Measurements from ENCODE around the gene GCNT2.
"Not testable (repeated sequence)": the region's sequence is repeated elsewhere in the genome, so short reads cannot be mapped to it uniquely, and the experiment has no call there.

GCNT2 gene

DNA sequence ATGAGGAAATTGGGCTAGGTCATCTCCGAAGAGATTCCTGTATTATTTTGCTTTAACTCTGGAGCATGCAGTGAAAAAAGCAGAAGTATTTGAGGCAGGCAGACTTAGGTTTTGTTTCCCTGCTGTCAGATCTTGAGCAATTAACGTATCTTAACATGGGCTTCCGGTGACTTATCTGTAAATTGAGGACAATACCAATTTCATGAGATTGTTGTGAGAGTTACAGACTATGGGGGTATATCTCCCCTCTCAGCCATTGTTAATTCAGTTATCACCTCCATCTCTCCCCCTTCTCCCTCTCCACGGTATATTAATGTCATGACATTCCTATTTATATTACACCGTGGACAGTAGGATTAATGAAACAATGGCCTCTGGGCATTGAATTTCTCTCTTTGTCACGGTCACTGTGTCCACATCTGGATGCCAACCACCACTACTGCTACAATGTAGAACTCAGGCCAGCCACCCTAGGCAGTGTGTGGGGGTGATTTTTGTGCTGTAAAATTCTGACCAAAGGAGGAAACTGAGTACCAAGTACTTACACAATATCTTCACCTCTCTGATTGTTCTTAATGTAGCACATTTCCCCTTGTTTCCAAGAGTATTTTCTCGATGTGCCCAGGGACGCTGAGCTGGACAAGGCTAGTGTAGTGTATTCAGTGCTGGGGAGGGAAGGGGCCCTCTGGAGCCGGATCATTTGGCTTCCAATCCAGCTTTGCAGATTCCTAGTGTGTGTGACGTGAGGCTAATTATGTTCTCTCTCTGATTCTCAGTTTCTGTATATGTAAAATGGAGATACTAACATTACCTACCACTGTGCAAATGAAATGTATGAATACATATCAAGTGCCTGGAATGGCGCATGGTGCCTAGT, 77.2 kb downstream of the GCNT2 start:
- Histone ChIP-seq H2AFZ (ENCODE audit: low read depth, low read length) (no peak overlapping the region), H3K9ac (ENCODE audit: low read depth, low read length) (no peak overlapping the region), H3K27ac (ENCODE audit: low read length) (no peak overlapping the region), H3K27me3 (ENCODE audit: insufficient read depth, low read length, poor library complexity) (no peaks in the 10 kb centered on the region), H3K36me3 (ENCODE audit: insufficient read depth, low read length) (no peaks in the 10 kb centered on the region), H3K4me2 (ENCODE audit: insufficient read depth, low read length) (no peak overlapping the region), H3K9me3 (ENCODE audit: insufficient read depth, low read length, severe bottlenecking) (no peaks in the 10 kb centered on the region), H3K4me3 (ENCODE audit: low read depth in 1 of 2, low read length in 2 of 2) (no peak overlapping the region), H3K4me1 (ENCODE audit: insufficient read depth, low read length) (no peaks in the 10 kb centered on the region), H4K20me1 (ENCODE audit: insufficient read depth, low read length) (no peaks in the 10 kb centered on the region), H3K79me2 (ENCODE audit: insufficient read depth, low read length) (no peaks in the 10 kb centered on the region)
- no peak for TF ChIP-seq EZH2 (IDR thresholded peaks at IDR 0.05; ENCODE audit: borderline replicate concordance, low read depth, low read length, severe bottlenecking)
- TF ChIP-seq, protein P1, sequence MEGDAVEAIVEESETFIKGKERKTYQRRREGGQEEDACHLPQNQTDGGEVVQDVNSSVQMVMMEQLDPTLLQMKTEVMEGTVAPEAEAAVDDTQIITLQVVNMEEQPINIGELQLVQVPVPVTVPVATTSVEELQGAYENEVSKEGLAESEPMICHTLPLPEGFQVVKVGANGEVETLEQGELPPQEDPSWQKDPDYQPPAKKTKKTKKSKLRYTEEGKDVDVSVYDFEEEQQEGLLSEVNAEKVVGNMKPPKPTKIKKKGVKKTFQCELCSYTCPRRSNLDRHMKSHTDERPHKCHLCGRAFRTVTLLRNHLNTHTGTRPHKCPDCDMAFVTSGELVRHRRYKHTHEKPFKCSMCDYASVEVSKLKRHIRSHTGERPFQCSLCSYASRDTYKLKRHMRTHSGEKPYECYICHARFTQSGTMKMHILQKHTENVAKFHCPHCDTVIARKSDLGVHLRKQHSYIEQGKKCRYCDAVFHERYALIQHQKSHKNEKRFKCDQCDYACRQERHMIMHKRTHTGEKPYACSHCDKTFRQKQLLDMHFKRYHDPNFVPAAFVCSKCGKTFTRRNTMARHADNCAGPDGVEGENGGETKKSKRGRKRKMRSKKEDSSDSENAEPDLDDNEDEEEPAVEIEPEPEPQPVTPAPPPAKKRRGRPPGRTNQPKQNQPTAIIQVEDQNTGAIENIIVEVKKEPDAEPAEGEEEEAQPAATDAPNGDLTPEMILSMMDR (IDR thresholded peaks at IDR 0.05; ENCODE audit: borderline replicate concordance, extremely low read depth, low read length, poor library complexity, severe bottlenecking) = no peak
- no peak for ATAC-seq (ENCODE audit: insufficient read depth, low read depth)
- no peak for DNase-seq

DNA sequence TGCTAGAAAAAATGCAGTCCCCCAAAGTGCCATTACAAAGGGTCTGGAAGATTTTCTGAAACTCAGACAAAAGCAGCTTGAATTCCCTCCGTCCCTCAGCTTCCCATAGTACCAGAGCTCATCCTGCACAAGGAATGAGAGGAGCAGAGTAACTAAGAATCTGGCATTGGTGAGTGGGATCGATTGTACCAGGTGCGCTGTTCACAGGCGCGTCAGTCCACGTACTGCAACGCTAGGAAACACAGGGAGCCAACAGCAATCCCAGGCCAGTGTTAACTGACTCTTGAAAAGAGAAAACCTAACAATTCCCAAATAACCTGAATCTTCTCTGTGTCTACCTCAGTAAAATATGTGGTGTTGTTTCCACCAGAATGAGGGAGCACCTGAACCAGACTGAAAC, 77.9 kb downstream of the GCNT2 start:
- no peak for TF ChIP-seq EZH2 (IDR thresholded peaks at IDR 0.05; ENCODE audit: borderline replicate concordance, low read depth, low read length, severe bottlenecking)
- TF ChIP-seq, protein P1 (IDR thresholded peaks at IDR 0.05; ENCODE audit: borderline replicate concordance, extremely low read depth, low read length, poor library complexity, severe bottlenecking) = no peak
- Histone ChIP-seq H3K27ac (ENCODE audit: low read length) (no peak overlapping the region), H2AFZ (ENCODE audit: low read depth, low read length) (no peak overlapping the region), H3K36me3 (ENCODE audit: insufficient read depth, low read length) (no peaks in the 10 kb centered on the region), H3K9ac (ENCODE audit: low read depth, low read length) (no peak overlapping the region), H4K20me1 (ENCODE audit: insufficient read depth, low read length) (no peaks in the 10 kb centered on the region), H3K79me2 (ENCODE audit: insufficient read depth, low read length) (no peaks in the 10 kb centered on the region), H3K9me3 (ENCODE audit: insufficient read depth, low read length, severe bottlenecking) (no peaks in the 10 kb centered on the region), H3K4me2 (ENCODE audit: insufficient read depth, low read length) (no peak overlapping the region), H3K4me3 (ENCODE audit: low read depth in 1 of 2, low read length in 2 of 2) (no peak overlapping the region), H3K27me3 (ENCODE audit: insufficient read depth, low read length, poor library complexity) (no peaks in the 10 kb centered on the region), H3K4me1 (ENCODE audit: insufficient read depth, low read length) (no peaks in the 10 kb centered on the region)
- DNase-seq (no peak), ATAC-seq (ENCODE audit: insufficient read depth, low read depth) (no peak)

DNA sequence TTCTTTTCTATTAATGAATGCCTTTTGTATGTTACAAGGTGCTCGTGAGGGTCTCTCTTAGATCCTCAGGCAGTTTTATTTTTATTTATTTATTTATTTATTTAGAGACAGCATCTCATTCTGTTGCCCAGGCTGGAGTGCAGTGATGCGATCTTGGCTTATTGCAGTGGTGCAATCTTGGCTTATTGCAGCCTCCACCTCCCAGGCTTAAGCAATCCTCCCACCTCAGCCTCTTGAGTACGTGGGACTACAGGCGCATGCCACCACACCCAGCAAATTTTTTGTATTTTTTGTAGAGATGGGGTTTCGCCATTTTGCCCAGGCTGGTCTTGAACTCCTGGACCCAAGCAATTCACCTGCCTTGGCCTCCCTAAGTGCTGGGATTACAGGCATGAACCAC, 79.5 kb downstream of the GCNT2 start:
- not testable (repeated sequence) for H2AFZ ChIP-seq (ENCODE audit: low read depth, low read length); H3K4me3 ChIP-seq (ENCODE audit: low read depth in 1 of 2, low read length in 2 of 2); H3K79me2 ChIP-seq (ENCODE audit: insufficient read depth, low read length); H3K36me3 ChIP-seq (ENCODE audit: insufficient read depth, low read length); H3K4me2 ChIP-seq (ENCODE audit: insufficient read depth, low read length); H3K9me3 ChIP-seq (ENCODE audit: insufficient read depth, low read length, severe bottlenecking); H3K27me3 ChIP-seq (ENCODE audit: insufficient read depth, low read length, poor library complexity); H4K20me1 ChIP-seq (ENCODE audit: insufficient read depth, low read length); ATAC-seq (ENCODE audit: insufficient read depth, low read depth); H3K9ac ChIP-seq (ENCODE audit: low read depth, low read length); DNase-seq; H3K27ac ChIP-seq (ENCODE audit: low read length); H3K4me1 ChIP-seq (ENCODE audit: insufficient read depth, low read length)

DNA sequence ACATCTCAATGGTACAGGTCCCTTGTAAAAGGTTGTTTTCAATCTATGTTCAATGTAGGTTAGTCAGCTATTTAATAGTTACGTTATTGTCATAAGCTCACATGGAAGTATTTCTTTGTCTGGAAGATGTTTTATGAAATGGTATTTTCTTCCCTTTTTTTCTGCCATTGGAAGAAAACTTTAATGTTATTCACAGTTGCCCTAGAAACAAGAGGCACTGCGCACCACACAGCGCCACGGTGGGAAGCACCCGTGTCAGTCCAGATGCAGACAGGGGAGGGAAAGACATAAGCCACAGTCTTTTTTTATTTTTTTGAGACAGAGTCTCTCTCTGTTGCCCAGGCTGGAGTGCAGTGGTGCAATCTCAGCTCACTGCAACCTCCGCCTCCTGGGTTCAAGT, 82.1 kb downstream of the GCNT2 start:
- Histone ChIP-seq H2AFZ (ENCODE audit: low read depth, low read length) (no peak overlapping the region), H3K36me3 (ENCODE audit: insufficient read depth, low read length) (no peaks in the 10 kb centered on the region), H3K4me3 (ENCODE audit: low read depth in 1 of 2, low read length in 2 of 2) (no peak overlapping the region), H3K9me3 (ENCODE audit: insufficient read depth, low read length, severe bottlenecking) (no peaks in the 10 kb centered on the region), H3K79me2 (ENCODE audit: insufficient read depth, low read length) (no peaks in the 10 kb centered on the region), H3K27me3 (ENCODE audit: insufficient read depth, low read length, poor library complexity) (no peaks in the 10 kb centered on the region), H3K9ac (ENCODE audit: low read depth, low read length) (no peak overlapping the region), H3K27ac (ENCODE audit: low read length) (no peak overlapping the region), H3K4me2 (ENCODE audit: insufficient read depth, low read length) (no peak overlapping the region), H3K4me1 (ENCODE audit: insufficient read depth, low read length) (peaks cover 6% of the 10 kb centered on the region; the same call in 1 of the 2 replicates), H4K20me1 (ENCODE audit: insufficient read depth, low read length) (no peaks in the 10 kb centered on the region)
- ATAC-seq (ENCODE audit: insufficient read depth, low read depth) (no peak), DNase-seq (no peak)
- no peak for TF ChIP-seq EZH2 (IDR thresholded peaks at IDR 0.05; ENCODE audit: borderline replicate concordance, low read depth, low read length, severe bottlenecking)
- TF ChIP-seq, protein P1 (IDR thresholded peaks at IDR 0.05; ENCODE audit: borderline replicate concordance, extremely low read depth, low read length, poor library complexity, severe bottlenecking) = no peak

Measured in DND-41 (cell line).